ENCODE measurements around the gene ACSL1. TPM values are rescaled to one million over a fixed set of nuclear protein-coding genes. Genes with fewer than 3 reads are reported as not detected.

ACSL1 gene
- total and polyA plus RNA-seq, 2 experiments from 2014 or later: 6.2 to 13.1 TPM

DNA sequence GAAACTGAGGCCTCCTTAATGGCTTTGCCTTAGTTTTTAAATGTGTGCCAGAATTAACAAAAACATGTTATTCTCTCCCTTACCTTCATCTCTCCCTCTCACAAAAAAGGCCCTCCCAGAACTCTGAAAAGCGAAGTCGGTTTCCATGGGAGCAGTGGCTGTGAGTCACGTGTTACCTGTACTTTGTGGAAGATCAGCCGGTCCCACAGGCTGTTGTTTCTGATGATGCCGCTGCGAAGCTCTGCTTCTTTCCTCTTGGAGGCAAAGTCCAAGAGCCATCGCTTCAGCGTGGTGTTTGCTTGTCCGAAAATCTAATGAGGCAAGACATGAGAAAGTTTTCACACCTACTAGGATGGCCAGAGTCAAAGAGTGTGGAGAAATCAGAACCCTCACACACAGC lies 59.3 kb downstream of the ACSL1 start (continued):
- TF ChIP-seq, protein P1, sequence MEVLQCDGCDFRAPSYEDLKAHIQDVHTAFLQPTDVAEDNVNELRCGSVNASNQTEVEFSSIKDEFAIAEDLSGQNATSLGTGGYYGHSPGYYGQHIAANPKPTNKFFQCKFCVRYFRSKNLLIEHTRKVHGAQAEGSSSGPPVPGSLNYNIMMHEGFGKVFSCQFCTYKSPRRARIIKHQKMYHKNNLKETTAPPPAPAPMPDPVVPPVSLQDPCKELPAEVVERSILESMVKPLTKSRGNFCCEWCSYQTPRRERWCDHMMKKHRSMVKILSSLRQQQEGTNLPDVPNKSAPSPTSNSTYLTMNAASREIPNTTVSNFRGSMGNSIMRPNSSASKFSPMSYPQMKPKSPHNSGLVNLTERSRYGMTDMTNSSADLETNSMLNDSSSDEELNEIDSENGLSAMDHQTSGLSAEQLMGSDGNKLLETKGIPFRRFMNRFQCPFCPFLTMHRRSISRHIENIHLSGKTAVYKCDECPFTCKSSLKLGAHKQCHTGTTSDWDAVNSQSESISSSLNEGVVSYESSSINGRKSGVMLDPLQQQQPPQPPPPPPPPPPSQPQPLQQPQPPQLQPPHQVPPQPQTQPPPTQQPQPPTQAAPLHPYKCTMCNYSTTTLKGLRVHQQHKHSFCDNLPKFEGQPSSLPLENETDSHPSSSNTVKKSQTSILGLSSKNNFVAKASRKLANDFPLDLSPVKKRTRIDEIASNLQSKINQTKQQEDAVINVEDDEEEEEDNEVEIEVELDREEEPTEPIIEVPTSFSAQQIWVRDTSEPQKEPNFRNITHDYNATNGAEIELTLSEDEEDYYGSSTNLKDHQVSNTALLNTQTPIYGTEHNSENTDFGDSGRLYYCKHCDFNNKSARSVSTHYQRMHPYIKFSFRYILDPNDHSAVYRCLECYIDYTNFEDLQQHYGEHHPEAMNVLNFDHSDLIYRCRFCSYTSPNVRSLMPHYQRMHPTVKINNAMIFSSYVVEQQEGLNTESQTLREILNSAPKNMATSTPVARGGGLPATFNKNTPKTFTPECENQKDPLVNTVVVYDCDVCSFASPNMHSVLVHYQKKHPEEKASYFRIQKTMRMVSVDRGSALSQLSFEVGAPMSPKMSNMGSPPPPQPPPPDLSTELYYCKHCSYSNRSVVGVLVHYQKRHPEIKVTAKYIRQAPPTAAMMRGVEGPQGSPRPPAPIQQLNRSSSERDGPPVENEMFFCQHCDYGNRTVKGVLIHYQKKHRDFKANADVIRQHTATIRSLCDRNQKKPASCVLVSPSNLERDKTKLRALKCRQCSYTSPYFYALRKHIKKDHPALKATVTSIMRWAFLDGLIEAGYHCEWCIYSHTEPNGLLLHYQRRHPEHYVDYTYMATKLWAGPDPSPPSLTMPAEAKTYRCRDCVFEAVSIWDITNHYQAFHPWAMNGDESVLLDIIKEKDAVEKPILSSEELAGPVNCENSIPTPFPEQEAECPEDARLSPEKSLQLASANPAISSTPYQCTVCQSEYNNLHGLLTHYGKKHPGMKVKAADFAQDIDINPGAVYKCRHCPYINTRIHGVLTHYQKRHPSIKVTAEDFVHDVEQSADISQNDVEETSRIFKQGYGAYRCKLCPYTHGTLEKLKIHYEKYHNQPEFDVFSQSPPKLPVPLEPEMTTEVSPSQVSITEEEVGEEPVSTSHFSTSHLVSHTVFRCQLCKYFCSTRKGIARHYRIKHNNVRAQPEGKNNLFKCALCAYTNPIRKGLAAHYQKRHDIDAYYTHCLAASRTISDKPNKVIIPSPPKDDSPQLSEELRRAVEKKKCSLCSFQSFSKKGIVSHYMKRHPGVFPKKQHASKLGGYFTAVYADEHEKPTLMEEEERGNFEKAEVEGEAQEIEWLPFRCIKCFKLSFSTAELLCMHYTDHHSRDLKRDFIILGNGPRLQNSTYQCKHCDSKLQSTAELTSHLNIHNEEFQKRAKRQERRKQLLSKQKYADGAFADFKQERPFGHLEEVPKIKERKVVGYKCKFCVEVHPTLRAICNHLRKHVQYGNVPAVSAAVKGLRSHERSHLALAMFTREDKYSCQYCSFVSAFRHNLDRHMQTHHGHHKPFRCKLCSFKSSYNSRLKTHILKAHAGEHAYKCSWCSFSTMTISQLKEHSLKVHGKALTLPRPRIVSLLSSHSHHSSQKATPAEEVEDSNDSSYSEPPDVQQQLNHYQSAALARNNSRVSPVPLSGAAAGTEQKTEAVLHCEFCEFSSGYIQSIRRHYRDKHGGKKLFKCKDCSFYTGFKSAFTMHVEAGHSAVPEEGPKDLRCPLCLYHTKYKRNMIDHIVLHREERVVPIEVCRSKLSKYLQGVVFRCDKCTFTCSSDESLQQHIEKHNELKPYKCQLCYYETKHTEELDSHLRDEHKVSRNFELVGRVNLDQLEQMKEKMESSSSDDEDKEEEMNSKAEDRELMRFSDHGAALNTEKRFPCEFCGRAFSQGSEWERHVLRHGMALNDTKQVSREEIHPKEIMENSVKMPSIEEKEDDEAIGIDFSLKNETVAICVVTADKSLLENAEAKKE (CRISPR knock-in tag; IDR thresholded peaks at IDR 0.05): no peak

DNA sequence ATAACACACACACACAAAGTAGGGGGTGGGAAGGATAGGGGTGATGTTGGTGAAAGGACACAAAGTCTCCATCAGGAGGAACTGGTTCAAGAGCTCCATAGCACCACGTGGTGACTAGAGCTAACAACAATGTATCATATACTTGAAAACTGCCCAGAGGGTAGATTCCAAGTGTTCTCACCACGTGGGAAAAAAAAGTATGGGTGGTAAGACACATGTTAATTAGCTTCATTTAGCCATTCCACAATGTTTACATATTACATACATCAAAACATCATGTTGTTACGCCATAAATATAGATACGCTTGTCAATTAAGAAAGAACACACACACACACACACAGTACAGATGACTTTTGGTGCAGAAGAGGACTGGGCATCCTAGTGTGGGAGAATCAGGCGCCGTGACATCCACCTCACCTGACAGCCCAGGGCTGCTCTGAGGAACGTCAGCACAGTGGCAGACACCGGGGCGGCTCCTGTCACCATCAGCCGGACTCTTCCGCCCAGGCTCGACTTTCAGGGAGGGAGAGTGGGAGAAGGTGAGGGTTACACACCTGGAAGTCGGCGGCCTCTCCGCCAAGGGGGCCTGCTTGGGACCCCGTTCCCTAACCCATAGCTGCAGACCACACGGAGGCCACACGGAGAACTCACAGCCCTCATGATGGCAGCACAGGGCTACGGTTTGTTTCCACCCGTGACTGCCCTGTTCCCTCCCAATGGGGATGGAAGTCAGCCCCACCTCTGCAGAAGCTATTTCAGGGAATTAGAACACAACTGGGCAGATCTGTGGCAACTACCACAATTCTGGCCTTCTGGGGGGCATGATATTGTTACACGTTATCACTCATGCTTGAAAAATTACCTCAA lies 60.1 kb downstream of the ACSL1 start:
- peak; percentile 97 for ATAC-seq
- no peak overlapping the region for H3K27ac Mint-ChIP-seq
- TF ChIP-seq, protein P1 (CRISPR knock-in tag; IDR thresholded peaks at IDR 0.05): no peak
- no peak for TF ChIP-seq JUNB (IDR thresholded peaks at IDR 0.05; ENCODE audit: unreplicated experiment)
- TF ChIP-seq, protein P2, sequence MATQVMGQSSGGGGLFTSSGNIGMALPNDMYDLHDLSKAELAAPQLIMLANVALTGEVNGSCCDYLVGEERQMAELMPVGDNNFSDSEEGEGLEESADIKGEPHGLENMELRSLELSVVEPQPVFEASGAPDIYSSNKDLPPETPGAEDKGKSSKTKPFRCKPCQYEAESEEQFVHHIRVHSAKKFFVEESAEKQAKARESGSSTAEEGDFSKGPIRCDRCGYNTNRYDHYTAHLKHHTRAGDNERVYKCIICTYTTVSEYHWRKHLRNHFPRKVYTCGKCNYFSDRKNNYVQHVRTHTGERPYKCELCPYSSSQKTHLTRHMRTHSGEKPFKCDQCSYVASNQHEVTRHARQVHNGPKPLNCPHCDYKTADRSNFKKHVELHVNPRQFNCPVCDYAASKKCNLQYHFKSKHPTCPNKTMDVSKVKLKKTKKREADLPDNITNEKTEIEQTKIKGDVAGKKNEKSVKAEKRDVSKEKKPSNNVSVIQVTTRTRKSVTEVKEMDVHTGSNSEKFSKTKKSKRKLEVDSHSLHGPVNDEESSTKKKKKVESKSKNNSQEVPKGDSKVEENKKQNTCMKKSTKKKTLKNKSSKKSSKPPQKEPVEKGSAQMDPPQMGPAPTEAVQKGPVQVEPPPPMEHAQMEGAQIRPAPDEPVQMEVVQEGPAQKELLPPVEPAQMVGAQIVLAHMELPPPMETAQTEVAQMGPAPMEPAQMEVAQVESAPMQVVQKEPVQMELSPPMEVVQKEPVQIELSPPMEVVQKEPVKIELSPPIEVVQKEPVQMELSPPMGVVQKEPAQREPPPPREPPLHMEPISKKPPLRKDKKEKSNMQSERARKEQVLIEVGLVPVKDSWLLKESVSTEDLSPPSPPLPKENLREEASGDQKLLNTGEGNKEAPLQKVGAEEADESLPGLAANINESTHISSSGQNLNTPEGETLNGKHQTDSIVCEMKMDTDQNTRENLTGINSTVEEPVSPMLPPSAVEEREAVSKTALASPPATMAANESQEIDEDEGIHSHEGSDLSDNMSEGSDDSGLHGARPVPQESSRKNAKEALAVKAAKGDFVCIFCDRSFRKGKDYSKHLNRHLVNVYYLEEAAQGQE (IDR thresholded peaks at IDR 0.05; ENCODE audit: unreplicated experiment): no peak
- no peak for TF ChIP-seq ZNF114 (CRISPR knock-in tag; IDR thresholded peaks at IDR 0.05)

More for the DNA sequence above, 60.1 kb downstream of the ACSL1 start:
- Histone ChIP-seq H3K4me2 (no peak overlapping the region), H4K20me1 (replicated peaks; ENCODE audit: insufficient read depth) (no peaks in the 10 kb centered on the region), H3K36me3 (ENCODE audit: insufficient read depth) (no peaks in the 10 kb centered on the region), H3K27ac (ENCODE audit: low read depth) (no peak overlapping the region), H3K4me1 (ENCODE audit: insufficient read depth) (no peaks in the 10 kb centered on the region), H3F3A (replicated peaks; ENCODE audit: low read depth) (no peaks in the 10 kb centered on the region), H2AFZ (no peak overlapping the region), H3K9me2 (ENCODE audit: insufficient read depth) (no peaks in the 10 kb centered on the region), H3K4me3 (no peak overlapping the region), H3K79me2 (replicated peaks; ENCODE audit: insufficient read depth) (no peaks in the 10 kb centered on the region), H3K27me3 (ENCODE audit: insufficient read depth) (no peaks in the 10 kb centered on the region)
- Mint-ChIP-seq H3K27me3 (ENCODE audit: insufficient read depth, low read depth, poor library complexity) (peaks cover 2% of the 10 kb centered on the region), H3K4me1 (no peaks in the 10 kb centered on the region), H3K9me3 (no peaks in the 10 kb centered on the region), H3K36me3 (ENCODE audit: low read depth) (no peaks in the 10 kb centered on the region), H3K4me3 (no peak overlapping the region)
- DNase-seq (ENCODE audit: low spot score): peak; percentile 55

Data from GM23338 (cell line).